Hematopoietic multipotent progenitor cell treated with erythropoietin and hydrocortisone succinate and interleukin-3 and kit ligand, for 8 days (in vitro differentiated cells): ENCODE results near the gene TNP2.
"Not testable (repeated sequence)": the region's sequence is repeated elsewhere in the genome, so short reads cannot be mapped to it uniquely, and the experiment has no call there.

ENCODE experiments used
- DNase-seq: peaks from one replicate; pipeline ENCODE4 v3.0.0-alpha.2; 2015

The TNP2 gene

GRCh38 chr16:11238272-11239202, 30.6 kb downstream of the TNP2 start:
- no peak for DNase-seq

GRCh38 chr16:11236461-11237254, 32.5 kb downstream of the TNP2 start:
- no peak for DNase-seq

- no peak for DNase-seq
Observed at GRCh38 chr16:11235703-11235991, 33.5 kb downstream of the TNP2 start.

GRCh38 chr16:11234884-11235702, 34.0 kb downstream of the TNP2 start:
- no peak for DNase-seq

- DNase-seq: peak; percentile 53
Observed at GRCh38 chr16:11233727-11234376, 35.3 kb downstream of the TNP2 start.

GRCh38 chr16:11232852-11233726, 36.0 kb downstream of the TNP2 start:
- DNase-seq: peak; percentile 96

GRCh38 chr16:11232302-11232851, 36.7 kb downstream of the TNP2 start:
- no peak for DNase-seq

GRCh38 chr16:11231367-11231970, 37.7 kb downstream of the TNP2 start:
- DNase-seq: peak; percentile 43

GRCh38 chr16:11229906-11230305, 39.2 kb downstream of the TNP2 start:
- no peak for DNase-seq

GRCh38 chr16:11229432-11229831, 39.7 kb downstream of the TNP2 start:
- no peak for DNase-seq

- DNase-seq: no peak
Observed at GRCh38 chr16:11225677-11226549, 43.2 kb downstream of the TNP2 start.

- DNase-seq: peak; percentile 56
Observed at GRCh38 chr16:11224894-11225676, 44.0 kb downstream of the TNP2 start.

GRCh38 chr16:11224096-11224893, 44.8 kb downstream of the TNP2 start:
- DNase-seq: peak; percentile 96

GRCh38 chr16:11220507-11220906, 48.6 kb downstream of the TNP2 start:
- DNase-seq: not testable (repeated sequence)

- no peak for DNase-seq
Observed at GRCh38 chr16:11219178-11219577, 49.9 kb downstream of the TNP2 start.

- DNase-seq: peak; percentile 46
Observed at GRCh38 chr16:11218604-11218962, 50.5 kb downstream of the TNP2 start.
